GM12873 (cell line): ENCODE results near the gene GALNT5.

ENCODE experiments used
- TF ChIP-seq, protein P1 (sequence below): IDR thresholded peaks from 2 replicates; pipeline ENCODE4 v1.5.1; 2012; ENCODE audit warnings: low read depth, mild to moderate bottlenecking, moderate library complexity, low read length, control low read depth; ENCODE audit not compliant: insufficient read depth; ENCODE audit errors: missing control alignments

The GALNT5 gene

DNA sequence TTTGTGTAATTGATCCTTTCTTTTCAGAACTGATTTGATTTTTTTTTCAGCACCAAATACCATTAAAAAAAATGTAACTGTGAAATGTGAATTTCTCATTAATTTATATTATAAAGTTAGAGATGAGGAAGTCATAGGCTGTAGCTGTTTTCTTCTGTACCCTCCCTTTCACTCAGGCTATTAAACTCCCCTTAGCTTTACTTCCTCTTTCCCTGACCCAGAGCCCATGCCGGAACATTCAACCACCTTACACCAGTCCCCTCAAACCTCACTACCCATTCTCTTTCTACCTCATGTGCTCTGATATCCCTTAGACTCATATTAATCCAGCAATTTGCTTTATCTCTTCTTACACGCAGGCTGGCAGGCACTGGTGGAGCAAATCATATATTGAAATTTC, 12.4 kb downstream of the GALNT5 start:
- TF ChIP-seq, protein P1, sequence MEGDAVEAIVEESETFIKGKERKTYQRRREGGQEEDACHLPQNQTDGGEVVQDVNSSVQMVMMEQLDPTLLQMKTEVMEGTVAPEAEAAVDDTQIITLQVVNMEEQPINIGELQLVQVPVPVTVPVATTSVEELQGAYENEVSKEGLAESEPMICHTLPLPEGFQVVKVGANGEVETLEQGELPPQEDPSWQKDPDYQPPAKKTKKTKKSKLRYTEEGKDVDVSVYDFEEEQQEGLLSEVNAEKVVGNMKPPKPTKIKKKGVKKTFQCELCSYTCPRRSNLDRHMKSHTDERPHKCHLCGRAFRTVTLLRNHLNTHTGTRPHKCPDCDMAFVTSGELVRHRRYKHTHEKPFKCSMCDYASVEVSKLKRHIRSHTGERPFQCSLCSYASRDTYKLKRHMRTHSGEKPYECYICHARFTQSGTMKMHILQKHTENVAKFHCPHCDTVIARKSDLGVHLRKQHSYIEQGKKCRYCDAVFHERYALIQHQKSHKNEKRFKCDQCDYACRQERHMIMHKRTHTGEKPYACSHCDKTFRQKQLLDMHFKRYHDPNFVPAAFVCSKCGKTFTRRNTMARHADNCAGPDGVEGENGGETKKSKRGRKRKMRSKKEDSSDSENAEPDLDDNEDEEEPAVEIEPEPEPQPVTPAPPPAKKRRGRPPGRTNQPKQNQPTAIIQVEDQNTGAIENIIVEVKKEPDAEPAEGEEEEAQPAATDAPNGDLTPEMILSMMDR = no peak

DNA sequence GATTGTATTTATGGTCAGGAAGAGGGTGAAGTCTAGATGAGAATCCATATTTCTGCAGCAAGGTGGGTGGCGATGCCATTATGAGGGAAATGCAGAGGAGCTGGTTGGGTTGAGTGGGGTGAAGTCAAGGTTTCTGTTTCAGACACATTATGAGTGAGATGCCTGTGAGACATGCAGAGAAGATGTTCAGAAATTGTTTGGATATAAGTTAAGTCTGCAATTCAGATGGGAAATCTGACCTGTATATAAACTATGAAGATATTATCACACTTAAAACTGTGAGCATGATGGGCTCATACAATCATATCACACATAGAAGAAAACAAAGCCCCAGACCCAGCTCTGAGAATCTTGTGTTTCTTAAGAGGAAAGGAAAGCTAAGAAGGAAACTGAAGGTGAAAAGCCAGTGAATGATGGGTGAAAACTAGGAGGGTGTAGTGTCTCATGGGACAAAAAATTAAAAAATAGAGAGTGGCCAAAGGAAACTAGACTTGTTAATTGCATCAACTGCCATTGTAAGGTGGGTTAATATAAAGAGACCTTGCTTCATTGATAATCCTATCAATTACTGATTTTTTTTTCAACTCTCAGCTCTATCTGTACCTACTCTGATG, 14.2 kb downstream of the GALNT5 start:
- TF ChIP-seq, protein P1 = no peak

DNA sequence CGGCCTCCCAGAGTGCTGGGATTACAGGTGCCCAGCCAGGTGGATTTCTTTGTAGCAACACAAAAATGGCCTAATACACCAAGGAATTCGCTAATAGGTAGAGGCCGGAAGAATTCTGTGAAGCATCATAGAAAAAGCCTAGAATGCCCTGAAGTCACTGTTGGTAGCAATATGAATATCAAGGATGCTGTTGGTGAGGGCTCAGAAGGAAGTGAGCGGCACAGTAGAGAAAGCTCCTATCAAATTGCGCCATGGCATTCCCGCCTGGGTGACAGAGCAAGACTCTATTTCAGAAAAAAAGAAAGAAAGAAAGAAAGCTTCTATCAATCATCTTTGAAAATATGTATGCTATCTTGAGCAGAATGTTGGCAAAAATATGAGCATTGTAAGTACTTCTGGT, 23.8 kb downstream of the GALNT5 start:
- TF ChIP-seq, protein P1 = no peak

DNA sequence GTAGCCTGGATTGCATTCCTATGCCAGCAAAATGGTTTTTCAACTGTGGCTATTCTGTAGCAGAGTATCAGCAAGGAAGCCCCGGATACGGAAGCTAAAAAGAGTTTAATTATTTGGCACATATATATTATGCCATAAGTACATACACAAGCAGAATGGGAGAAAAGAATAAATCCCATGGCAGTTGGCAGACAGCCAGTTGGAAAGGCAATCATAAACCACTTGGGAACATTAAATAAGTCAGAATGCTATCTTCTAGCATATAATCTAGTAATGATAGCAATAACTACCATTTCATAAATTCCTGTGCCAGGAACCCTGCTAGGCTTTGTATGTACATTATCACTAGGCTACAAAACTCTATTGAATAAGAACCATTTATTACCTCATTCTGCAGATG, 26.0 kb downstream of the GALNT5 start:
- TF ChIP-seq, protein P1 = no peak

DNA sequence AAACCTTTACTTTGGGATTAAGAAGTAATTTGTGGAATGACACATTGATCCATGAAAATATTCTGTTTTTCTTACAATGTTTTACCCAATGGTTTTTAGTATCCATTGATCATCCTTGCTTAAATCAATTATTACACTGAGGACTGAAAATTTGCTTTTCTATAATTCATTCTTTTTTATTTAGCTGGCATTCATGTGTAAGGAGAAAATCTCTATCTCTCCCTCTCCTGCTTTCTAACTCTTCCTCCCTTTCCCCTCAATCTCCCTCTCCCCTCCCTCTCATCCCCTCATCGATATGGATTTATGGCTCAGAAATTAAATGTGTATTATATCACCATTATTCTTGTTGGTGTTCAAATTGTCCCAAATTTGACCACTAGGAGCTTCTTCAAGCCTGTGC, 29.7 kb downstream of the GALNT5 start:
- TF ChIP-seq, protein P1 = no peak

DNA sequence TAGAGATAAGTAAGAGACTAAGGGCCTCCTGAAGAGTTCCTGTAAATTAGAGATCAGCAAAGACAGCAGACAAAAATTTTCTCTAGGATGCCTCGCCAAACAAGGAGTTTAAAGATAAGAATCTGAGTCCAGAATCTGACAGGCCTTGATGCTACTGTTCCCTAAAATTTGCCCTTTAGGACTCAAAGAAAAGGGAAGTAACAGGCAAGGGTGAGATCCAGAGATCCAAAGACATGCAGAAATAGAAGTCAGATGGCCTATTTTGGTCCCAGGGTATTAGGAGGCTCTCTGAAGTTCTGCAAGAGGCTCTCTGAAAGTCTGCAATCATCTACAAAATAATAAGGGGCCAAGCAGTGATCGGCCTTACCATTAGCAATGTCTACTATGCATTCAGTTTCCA, 33.0 kb downstream of the GALNT5 start:
- TF ChIP-seq, protein P1 = no peak

DNA sequence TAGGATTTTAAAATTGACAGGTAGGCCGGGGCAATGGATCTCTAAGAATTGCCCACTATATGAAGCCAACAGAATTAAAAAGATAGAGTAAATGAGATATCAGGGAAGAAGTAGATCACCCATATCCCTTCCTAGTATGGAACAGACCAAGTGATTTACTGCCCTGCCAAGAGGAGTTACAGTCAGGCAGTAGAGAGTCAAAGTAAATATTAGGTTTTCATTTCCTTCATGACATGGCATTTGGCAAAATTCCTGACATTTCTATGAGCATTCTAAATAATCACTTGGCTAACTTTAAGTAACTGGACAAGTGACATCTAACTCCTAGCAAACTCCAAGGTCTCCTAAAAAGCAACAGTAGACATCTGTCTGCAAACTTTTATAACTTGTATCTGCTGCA, 33.5 kb downstream of the GALNT5 start:
- TF ChIP-seq, protein P1 = no peak

DNA sequence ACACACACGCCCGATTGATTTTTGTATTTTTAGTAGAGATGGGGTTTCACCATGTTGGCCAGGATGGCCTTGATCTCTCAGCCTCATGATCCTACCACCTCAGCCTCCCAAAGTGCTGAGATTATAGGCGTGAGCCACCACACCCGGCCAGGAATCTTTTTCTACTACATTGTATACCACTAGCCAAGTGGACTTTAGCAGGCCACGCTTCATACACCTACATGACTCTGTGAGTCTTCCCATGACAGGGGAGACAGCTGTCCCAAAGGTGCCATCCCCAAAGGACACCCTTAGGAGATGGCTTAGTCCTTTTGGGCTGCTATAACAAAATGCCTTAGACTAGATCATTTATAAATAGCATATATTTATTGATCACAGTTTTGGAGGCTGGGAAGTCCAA, 35.3 kb downstream of the GALNT5 start:
- TF ChIP-seq, protein P1 = no peak
